Activated CD8-positive, alpha-beta memory T cell treated with anti-CD3 and anti-CD28 coated beads for 1 hour (primary cell): ENCODE data around the gene FAM187B.

ENCODE experiments used
- DNase-seq, 2 donors: peaks; one replicate each; pipeline ENCODE4 v3.0.0-alpha.2; 2020; ENCODE audit warnings: low read depth in 1 of 2; ENCODE audit errors: extremely low read depth in 1 of 2

The FAM187B gene

GRCh38 chr19:35179830-35180229 lies 48.7 kb downstream of the FAM187B start:
- DNase-seq, result no peak

GRCh38 chr19:35178701-35179100 lies 49.8 kb downstream of the FAM187B start:
- DNase-seq, result no peak

- no peak for DNase-seq
Observed at GRCh38 chr19:35177377-35178274, 50.9 kb downstream of the FAM187B start.

GRCh38 chr19:35176181-35176570 lies 52.4 kb downstream of the FAM187B start:
- no peak for DNase-seq
